Thyroid gland (tissue), 4 donors: ENCODE measurements around the gene TMEM170B.

ENCODE experiments used
- POLR2A ChIP-seq, 2 donors: fragments of 450-650 bp; IDR thresholded peaks; one replicate each; pipeline ENCODE4 v1.6.1; 2017; ENCODE audit warnings: antibody characterized with exemption in 2 of 2, mild to moderate bottlenecking in 2 of 2, moderate library complexity in 1 of 2
- TF ChIP-seq, protein P1 (sequence below), 6 experiments: fragments of 200-600 bp in 3 of 6; fragments of 450-650 bp in 3 of 6; sonication (generic) in 3 of 6; IDR thresholded peaks; one replicate each; pipeline ENCODE4 v1.5.1; 2016 to 2019; ENCODE audit warnings: antibody characterized with exemption in 6 of 6, mild to moderate bottlenecking in 2 of 6, inconsistent platforms in 1 of 6, moderate library complexity in 1 of 6

DNA sequence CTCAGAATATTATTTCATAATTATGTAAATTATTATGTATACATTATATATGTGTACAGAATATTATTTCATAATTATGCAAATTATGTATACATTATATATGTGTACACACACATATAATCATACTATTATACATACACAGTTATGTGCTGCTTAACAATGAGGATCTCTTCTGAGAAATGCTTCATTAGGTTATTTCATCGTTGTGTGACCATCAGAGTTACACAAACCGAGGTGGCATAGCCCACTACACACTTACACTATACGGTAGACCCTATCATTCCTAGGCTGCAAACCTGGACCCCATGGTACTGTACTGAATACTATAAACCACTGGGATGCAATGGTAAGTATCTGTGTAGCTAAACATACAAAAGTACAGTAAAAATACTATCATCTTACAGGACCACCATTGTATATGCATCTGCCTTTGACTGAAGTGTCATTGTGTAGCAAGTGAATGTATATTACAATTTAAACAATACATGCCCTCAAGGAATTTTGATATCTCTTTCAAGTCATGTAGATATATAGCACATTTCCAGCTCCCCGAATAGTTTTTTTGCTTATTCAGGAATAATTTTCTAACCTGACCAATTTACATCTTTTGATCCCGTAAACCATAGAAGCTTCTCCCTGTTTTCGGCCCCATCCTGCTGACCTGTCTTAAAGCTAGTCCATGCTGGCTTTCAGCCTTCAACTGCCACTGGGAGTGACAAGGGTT is 71.2 kb downstream of the TMEM170B start:
- TF ChIP-seq, protein P1, sequence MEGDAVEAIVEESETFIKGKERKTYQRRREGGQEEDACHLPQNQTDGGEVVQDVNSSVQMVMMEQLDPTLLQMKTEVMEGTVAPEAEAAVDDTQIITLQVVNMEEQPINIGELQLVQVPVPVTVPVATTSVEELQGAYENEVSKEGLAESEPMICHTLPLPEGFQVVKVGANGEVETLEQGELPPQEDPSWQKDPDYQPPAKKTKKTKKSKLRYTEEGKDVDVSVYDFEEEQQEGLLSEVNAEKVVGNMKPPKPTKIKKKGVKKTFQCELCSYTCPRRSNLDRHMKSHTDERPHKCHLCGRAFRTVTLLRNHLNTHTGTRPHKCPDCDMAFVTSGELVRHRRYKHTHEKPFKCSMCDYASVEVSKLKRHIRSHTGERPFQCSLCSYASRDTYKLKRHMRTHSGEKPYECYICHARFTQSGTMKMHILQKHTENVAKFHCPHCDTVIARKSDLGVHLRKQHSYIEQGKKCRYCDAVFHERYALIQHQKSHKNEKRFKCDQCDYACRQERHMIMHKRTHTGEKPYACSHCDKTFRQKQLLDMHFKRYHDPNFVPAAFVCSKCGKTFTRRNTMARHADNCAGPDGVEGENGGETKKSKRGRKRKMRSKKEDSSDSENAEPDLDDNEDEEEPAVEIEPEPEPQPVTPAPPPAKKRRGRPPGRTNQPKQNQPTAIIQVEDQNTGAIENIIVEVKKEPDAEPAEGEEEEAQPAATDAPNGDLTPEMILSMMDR (IDR thresholded peaks at IDR 0.05), result no peak
- no peak for TF ChIP-seq POLR2A (IDR thresholded peaks at IDR 0.05)
